UCSD-AML1 (cell line): ENCODE measurements around the gene TNRC6C.
A peak's percentile ranks its signal among the peaks of the same experiment; 100 is the strongest.
"Not testable (repeated sequence)": the region's sequence is repeated elsewhere in the genome, so short reads cannot be mapped to it uniquely, and the experiment has no call there.

ENCODE experiments used
- DNase-seq: peaks from one replicate; lab custom pipeline; 2025; ENCODE audit not compliant: unreplicated experiment; lab: John Stamatoyannopoulos, UW

Gene TNRC6C

DNA sequence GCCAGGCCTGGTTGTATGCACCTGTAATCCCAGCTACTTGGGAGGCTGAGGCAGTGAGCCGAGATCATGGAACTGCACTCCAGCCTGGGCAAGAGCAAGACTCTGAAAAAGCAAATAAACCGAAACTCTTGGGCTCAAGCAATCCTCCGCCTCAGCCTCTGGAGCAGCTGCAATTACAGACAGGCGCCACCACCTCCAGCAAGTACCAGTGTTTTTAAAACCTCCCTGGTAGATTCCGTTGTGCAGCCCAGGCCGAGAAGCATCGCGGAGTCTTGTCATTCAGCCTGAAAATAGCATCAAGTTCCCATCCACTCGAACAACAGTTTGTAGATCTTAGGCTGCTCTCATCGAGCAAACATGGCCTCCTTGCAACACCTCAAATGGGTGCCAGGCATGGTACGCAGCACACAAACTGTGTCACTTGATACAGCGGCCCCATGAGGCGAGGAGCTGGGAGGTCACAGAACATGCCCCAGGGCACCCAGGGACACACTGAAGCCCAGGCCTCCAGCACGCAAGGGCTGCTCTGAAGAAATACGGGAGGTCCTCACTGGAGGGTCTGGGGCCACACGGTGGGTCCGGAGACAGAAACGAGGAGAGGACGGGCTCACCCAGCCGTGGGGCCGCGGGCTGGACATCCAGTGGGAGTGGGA, 152.0 kb downstream of the TNRC6C start:
- no peak for DNase-seq

DNA sequence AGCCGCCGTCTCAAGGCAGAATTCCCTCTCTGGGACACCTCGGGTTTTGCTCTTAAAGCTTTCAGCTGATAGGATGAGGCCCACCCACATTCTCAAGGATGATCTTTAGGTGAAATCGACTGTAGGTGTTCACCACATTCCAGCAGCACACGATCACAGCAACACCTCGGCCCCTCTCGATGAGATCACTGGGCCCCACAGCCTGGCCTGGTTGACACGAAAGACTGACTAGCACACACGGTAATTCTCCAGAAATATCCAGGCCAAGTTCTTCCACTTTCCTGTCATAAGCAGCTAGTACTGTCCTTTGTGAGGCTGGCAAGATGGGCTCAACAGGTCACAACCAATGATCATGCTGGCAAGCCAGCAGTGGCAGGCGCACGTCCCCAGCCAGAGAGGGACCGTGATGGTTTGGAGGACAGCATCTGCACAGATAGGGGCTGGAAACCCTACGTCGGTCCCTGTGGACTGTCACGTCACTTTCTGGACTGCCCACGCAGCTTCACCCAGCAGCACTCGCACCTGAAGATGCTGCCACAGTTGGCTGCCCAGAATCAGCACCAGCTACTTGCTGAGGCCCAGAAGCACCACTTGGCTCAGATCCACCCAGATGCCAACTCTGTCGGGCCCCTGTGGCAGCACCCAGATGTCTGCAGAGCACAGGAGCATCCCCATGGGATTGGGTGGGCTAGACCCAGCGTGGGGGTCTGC, 152.7 kb downstream of the TNRC6C start:
- DNase-seq, result no peak

DNA sequence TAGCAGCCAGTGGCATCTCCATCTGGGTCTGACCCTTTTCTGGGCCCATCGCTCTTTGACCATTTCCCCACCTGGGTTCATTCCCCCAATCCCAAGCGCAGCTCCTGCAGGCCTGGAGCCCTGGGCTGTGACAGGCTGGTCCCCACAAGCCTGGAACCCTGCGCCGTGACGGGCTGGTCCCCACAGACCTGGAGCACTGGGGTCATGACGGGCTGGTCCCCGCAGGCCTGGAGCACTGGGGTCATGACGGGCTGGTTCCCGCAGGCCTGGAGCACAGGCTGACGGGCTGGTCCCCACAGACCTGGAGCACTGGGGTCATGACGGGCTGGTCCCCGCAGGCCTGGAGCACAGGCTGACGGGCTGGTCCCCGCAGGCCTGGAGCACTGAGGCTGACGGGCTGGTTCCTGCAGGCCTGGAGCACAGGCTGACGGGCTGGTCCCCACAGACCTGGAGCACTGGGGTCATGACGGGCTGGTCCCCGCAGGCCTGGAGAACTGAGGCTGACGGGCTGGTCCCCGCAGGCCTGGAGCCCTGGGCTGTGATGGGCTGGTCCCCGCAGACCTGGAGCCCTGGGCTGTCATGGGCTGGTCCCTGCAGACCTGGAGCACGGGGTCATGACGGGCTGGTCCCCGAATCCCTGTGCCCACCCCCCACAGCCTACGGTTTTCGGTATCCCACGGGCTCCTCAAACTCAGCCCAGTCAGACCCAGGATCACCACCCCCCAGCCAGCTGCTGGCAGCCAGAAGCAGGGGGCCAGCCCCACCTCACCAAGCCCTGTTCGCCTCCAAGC, 153.4 kb downstream of the TNRC6C start:
- DNase-seq, result no peak

DNA sequence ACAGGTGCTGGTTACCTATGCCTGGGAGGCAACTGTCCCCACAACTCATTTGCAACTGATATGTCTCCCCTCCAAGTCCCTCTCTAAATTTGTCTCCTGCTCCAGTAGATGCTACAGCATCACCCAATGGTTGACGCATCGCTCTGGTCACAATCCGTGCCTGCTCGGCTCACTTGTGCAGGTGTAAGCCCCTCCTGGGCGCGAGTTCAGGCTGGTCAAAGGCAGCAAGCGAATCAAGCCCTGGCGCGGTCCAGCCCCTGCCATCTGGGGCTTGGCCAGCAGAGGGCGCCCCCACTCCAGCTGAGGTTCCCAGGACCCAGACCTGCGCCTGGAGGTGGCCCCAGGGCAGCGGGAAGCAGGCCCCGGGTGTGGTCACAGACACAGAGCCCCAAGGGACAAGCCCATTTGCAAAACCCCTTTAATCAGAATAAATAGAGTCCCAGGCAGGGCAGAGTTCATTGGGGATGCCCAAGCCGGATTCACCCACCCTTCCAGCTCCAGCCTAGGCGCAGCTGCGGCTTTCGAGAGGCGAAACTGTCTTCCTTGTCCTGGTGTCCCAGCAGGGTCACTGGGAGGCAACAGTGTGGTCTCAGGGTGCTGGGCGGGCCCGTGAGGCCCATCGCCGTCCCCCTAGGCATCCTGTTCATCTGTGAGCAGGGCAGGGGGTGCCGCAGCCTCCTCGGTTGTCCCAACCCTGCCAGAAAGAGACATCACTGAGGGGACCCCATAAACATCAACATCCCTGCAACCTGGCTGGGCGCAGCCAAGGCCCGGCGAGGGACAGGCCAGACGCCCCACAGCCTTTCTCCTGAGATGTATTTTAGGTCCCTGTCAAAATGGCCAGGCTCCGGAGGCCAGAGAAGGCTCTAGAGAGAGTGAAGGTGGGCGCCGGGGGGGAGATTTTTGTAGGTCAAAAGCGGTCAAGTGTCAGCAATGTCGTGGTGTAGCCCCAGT, 154.3 kb downstream of the TNRC6C start:
- DNase-seq, result peak; percentile 78

DNA sequence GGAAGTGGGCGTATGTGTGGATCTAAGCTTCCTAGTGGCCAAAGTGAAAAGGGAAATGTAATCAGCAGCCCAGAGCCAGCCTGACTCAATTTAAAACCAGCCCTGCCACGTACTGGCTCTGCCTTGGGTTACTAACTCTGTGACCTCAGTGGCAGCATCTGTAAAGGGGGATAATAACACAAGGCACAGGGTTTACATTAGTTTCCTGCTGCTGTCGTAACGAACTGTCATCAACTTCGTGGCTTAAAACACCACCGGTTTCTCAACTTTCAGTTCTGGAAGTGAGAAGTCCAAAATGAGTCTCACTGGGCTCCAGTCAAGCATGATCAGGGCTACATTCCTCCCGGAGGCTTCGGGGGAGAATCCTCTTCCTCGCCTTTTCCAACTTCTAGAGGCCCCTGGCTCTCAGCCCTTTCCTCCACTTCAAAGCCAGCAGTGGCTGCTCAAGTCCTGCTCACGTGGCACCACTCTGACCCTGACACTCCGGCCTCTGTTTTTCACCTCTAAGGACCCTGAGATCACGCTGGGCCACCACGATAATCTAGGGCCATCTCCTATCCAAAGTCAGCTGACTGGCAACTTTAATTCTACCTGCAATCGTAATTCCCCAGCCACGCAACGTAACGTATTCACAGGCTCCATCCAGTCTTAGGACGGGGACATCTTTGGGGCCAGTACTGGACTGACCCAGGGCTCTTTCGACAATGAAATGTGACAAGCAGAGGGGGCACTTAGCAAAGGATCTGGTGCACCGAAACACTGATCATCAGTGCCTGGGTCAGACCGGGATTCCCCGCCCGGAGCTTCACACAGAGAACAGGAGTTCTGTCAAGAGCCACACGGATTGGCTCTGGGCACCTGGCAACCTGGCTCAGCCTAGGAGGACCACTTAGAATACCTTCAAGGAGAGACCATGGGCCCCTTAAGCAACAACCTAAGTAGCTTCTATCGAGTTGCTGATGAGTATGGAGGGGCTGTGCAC, 155.6 kb downstream of the TNRC6C start:
- DNase-seq, result no peak

DNA sequence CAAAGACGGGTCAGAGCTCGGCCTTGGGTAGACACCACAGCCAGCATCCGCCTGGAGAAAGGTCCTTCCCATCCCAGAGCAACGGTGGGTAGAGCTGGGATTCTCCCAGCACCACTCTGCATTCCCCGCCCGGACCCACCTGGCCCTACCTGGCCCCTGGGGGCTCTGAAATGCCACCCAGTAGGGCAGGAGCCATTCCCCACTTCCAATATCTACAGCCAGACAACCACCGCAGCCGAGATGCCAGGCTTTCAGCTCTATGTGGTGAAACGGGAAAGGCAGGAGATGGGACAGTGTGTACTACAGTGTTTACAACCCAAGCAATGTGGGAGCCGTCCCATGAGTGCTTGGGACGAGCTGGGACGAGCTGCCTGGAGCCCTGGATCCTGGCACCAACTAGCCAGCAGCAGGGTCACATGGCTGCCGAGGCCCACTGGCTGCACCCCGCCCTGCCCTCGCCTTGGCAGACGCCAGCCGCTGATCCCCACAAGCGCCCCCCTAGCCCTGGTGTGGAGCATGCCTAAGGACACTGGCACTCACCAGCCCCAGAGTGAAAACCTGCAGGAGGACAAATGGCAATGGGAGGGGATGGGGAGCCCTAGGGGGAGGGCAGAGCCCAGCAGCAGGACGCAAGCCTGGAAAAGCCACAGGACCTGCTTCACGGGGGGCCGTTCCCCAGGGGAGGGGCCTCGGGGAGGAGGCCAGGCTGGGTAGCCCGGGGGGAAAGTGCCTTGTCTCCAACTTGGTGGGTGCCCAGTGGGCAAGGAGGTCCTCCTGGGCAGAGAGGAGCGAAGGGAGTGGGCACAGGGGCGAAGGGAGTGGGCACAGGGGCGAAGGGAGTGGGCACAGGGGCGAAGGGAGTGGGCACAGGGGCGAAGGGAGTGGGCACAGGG, 156.6 kb downstream of the TNRC6C start:
- no peak for DNase-seq

DNA sequence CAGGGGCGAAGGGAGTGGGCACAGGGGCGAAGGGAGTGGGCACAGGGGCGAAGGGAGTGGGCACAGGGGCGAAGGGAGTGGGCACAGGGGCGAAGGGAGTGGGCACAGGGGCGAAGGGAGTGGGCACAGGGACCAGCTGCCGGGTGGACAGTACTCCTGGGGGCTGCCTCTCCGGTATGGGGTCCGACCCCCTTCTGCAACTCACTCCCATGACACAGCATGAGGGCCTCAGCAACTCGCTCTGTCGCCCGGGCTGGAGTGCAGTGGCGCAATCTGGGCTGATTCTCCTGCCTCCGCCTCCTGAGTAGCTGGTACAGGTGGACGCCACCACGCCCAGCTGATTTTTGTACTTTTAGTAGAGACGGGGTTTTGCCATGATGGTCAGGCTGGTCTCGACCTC, 157.3 kb downstream of the TNRC6C start:
- DNase-seq, result not testable (repeated sequence)

DNA sequence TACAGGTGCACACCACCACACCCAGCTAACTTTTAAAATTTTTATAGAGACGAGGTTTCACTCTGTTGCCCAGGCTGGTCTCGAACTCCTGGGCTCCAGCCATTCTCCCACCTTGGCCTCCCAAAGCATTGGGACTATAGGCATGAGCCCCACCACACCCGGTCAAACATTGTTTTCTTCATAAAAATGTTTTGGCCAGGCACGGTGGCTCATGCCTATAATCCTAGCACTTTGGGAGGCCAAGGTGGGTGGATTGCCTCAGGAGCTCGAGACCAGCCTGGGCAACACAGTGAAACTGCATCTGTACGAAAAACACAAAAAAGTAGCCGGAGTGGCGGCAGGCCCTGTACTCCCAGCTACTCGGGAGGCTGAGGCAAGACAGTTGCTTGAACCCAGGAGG, 157.9 kb downstream of the TNRC6C start:
- DNase-seq, result no peak

DNA sequence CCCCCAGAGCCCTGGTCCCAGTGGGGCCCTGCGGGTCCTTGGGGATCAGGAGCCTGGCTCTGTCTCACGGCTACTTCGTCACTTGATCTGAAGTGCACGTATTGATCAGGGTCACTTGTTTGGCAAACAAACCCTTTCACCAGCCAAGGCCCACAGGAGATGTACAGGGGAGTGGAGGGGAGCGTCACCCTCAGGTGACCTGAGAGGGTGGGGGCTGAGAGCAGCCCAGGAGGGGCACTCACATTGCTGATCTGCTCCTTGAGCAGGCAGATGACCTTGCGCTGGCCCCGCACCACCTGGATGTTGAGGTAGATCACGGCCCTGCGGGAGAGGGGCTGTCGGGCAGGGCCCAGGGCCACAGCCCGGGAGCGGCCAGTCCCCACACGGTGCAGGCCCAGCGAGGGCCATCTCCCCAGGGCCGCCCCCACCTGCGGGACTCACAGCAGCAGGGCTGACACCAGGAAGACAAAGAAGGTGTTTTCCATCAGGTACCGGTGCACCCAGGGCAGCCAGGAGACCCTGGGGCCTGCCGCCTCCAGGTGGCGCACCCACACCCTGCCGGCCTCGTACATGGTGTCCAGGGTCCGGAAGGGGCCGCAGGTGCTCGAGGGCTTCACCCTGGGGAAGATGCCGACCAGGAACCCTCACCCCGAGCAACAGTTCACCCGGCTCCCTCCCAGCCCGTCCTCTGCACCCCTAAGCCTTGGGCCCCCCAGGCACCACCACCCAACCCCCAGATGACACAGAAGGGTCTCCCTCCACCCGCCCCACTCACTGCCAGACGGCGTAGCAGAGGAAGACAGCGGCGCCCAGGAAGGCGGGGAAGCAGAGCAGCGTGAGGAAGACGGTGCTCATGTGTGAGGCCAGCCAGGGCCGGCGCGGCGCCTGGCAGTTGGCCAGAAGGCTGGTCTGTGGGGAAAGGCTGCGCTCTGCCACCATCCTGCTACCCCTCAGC, 158.8 kb downstream of the TNRC6C start:
- DNase-seq, result no peak

DNA sequence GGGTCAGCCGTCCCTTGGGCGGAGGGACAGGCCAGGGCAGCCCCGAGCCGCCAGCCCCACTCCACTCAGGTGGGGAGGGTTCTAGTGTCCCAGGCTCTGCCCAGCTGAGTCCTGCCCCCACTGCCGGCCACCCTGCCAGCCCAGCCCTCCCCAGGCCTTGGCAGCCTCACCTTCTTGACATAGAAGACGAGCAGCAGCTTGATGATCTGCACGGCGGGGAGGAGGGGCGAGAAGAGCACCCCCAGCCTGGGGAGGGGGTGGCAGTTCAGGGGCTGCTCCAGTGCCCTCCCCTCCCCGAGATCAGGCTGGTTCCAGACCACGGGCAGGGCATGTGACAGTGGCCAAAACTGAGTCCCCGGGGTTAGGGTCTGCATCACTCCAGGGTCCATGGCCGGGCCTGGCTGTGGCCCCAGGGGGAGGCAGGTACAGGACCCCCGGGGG, 160.3 kb downstream of the TNRC6C start:
- DNase-seq, result no peak

DNA sequence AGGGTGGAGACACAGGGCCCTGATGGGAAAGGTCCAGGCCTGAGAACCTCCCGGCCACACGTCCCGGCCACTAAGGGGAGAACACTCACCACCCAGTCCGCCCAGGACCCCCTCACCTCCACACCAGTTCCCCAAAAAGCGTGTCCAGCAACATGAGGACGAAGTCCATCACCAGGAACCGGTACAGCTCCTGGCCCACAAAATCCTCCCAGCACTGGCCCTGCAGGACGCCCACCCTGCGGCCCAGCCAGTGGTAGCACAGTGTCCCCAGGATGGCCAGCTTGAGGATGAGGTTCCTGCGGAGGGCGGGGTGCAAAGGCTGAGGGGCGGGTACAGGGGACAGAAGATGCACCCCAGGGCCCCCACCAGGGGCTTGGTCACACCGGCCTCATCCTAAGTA, 162.0 kb downstream of the TNRC6C start:
- no peak for DNase-seq

DNA sequence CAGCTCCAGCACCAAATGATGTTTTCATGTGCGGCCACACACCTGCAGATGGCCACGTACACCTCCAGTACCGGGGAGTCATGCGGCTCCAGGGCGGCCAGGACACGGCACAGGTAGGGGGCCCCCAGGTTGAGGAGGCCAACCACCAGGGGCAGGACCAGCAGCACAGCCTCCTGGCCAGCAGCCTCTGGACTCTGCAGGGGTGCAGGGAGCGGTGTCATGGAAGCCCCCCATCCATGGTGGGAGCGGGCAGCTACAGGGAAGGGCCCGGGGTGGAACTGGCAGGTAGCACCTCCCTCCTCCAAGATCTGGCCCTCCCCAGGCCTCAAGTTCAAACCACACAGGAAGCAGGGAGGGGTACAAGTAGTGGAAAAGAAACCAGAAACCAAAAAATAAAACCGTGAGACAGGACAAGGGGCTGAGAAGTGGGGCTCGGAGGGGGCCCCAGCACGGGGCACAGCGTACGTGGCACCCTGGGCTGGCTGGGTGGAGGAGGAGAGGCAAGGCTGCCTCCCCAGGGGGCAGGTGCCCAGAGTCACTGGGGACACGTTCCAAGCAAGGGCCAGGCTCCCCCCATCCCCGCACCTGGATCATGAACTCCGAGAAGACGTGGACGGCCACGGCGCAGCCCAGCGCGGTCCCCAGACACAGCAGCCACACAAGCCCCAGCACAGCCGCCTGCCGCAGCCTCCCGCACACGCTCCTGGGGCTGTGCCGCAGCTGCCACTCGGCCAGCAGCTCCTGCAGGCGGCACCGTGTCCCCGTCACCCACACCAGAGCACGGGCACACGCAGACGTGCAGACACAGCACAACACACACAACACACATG, 162.7 kb downstream of the TNRC6C start:
- no peak for DNase-seq

DNA sequence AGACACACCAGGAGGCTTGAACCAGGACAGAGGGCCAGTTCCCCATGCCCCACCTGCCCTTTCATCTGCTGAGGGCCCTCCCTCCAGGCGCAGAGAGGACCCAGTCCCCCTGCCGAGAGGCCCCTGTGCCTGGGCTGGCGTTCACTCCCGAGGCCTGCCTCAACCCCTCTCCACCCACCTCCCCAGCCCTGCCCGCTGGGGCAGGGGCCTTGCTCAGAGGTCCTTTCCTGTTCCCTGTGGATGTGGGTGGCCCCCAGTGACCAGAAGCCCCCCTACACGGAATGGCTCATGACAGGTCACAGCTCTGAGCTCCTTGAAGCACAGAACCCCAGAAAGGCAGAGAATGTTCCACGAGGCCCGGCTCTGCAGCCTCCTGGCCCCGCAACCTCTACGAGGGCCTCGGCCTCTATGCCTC, 163.3 kb downstream of the TNRC6C start:
- no peak for DNase-seq

DNA sequence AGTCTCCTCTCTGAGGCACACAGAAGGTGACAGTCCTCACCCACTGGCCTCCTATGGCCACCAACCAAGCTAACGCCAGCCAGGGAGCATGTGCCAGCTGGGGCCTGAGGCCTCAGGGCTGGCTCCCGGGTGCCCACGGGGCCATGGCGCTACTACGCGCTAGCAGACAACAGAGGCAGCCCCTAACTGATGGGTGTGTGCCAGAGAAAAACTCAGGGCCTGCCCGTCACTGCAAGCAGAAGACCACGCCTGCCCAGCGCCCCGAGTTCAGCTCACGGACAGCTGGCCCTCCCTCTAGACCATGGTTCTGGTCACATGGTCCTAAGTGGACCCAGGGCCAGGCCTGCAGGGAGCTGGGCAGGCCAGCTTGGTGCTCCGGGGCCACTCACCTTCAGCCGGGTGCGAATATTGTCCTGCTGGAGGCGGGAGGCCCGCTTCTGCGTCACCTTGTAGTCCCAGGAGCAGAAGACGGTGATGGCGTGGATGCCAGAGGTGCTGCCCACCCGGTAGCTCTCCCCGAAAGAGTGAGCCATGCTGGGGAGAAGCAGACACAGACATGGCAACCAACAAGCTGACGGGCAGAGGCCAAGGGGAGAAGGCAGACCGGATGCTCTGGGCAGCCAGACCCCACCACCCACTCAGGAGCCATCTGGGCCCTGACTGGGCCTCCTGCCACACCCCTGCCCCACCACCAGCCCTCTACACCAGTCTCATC, 163.9 kb downstream of the TNRC6C start:
- no peak for DNase-seq

DNA sequence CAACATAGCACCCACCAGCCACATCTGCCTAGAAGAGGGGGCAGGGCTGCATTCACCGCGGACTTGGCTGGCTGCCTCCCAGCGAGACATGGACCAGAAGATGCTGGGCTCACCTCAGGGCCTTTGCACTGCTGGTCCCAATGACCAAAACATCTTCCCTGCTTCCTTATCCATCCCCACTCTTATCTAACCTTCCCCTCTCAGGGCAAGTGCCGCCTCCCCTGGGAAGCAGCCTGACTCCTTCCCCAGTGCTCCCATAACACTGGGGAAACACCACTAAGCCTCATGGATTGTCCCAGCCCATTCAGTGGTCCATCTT, 164.4 kb downstream of the TNRC6C start:
- no peak for DNase-seq

DNA sequence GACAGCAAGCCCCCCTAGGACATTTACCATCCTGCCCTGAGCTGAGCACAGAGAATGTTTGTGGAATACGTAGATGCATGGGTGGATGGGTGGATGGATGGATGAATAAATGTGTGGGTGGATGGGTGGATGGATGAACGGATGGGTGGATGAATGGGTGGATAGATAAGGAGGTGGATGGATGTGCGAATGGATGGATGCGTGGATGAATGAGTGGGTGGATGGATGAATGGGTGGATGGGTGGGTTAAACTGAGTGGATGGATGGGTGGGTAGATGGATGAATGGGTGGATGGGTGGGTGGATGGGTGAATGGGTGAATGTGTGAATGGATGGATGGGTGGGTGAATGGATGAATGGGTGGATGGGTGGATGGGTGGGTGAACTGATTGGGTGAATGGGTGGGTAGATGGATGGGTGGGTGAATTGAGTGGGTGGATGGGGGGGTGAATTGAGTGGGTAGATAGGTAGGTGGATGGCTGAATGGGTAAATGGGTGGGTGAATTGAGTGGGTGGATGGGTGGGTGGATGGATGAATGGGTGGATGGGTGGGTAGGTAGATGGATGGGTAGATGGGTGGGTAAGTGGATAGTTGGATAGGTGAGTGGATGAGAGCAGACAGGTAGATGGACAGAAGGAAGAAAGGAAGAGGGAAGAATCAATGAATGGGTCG, 164.9 kb downstream of the TNRC6C start:
- no peak for DNase-seq
